ENCODE measurements around the gene CCNC.

CCNC gene, protein sequence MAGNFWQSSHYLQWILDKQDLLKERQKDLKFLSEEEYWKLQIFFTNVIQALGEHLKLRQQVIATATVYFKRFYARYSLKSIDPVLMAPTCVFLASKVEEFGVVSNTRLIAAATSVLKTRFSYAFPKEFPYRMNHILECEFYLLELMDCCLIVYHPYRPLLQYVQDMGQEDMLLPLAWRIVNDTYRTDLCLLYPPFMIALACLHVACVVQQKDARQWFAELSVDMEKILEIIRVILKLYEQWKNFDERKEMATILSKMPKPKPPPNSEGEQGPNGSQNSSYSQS

DNA sequence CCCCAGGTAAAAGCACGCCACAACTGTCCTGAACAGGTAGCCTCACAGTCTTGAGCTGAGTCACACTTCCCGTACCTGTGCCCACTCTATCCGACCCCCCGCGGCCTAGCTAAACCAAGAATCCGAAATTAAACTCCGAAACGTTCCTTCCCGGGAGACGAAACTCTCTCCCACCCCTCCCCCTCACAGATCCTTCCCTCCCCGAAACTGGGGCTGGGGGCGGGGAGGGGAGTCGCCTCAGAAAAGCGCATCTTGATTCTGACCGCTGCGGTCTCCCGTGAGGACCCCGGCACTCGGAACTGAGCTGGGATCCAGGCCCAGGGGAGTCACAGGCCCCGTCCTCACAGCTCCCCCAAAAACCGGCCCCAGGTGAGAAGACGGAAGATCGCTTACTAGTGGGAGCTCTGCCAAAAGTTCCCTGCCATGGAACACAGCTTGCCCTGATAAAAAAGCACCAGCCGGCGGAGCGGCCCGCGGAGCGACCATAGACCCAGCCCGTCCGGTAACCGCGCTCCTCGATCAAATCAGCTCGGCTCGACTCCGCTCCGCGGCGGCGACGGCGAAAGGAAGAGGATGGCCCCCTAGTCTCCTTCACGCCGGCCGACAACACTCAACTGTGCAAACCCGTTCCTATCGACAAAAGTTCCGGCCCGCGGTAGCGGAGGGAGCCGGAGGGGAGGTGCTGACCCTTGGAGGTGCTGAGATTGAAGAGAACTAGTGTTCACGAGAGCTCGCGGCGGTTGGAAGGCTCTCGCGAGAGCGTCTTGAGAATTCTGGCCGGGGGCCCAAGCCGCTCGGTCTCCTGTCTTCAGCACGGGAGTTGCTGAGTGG is at the start of gene CCNC:
TSS of gene CCNC (minus strand) at position 558 of the 831 bp plus-strand sequence. CDS start at position 425, 133 bp downstream.
- DNase-seq = peak; percentile 97

DNA sequence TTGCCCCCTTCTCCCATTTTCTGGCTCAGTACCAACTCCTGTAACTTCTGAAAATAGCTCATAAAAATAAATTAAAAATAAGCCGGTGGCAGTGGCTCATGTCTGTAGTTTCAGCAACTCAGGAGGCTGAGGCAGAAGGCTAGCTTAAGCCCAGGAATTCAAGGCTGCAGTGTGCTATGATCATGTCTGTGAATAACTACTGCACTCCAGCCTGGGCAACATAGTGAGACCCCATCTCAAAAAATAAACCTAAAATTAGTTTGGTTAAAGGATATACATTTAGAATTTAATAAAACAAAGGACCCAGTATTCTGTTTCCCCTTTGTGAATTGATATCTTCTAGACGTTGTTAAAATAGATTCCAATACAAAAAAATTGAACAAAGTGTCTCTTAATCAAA is 48.7 kb upstream of the CCNC start:
- no peak for DNase-seq

DNA sequence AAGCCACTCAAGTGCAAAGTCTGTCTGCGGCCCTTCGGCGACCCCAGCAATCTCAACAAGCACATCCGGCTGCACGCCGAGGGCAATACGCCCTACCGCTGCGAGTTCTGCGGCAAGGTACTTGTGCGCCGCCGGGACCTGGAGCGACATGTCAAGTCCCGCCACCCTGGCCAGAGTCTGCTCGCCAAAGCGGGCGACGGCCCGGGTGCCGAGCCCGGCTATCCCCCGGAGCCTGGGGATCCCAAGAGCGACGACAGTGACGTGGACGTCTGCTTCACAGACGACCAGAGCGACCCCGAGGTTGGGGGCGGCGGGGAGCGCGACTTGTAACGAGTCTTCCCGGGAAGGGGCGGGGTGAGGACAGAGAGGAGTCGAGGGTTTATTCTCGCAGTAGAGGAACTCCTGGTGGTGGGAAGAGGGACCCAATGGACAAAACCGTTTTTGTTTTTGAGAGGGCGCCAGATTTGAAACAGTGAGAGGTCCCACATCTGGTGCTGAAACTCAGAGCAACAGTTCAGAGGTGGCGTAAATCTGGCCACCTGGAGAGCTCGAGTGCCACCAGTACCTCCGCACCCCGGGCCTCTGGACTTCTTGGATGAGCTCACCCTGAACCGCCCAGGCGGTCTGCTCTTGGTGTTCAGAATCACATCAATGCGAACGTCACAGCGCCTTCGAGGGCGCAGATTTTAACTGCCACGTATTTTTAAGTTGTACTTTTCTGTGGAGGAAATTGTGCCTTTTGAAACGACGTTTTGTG is 46.1 kb upstream of the CCNC start:
- peak; percentile 71 for DNase-seq

DNA sequence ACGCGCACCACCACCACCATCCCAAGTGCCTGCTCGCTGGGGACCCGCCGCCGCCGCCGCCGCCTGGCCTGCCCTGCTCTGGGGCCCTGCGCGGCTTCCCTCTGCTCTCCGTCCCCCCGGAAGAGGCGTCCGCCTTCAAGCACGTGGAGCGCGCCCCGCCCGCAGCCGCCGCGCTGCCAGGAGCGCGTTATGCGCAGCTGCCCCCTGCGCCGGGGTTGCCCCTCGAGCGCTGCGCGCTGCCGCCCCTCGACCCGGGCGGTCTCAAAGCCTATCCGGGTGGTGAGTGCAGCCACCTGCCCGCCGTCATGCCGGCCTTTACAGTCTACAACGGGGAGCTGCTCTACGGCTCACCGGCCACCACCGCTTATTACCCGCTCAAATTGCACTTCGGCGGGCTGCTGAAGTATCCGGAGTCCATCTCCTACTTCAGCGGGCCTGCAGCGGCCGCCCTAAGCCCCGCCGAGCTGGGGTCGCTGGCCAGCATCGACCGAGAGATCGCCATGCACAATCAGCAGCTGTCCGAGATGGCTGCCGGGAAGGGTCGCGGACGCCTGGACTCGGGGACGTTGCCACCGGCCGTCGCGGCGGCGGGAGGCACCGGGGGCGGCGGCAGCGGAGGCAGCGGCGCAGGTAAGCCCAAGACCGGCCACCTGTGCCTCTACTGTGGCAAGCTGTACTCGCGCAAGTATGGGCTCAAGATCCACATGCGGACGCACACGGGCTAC is 45.4 kb upstream of the CCNC start:
- peak; percentile 63 for DNase-seq

DNA sequence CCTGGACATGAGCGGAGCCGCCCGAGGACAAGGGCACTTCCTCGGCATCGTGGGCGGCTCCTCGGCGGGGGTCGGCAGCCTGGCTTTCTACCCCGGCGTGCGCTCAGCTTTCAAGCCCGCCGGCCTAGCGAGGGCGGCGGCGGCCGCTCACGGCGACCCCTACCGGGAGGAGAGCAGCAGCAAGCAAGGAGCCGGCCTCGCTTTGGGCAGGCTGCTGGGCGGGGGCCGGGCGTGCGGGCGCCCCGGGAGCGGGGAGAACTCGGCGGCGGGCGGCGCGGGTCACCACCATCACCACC is 44.9 kb upstream of the CCNC start:
- DNase-seq = peak; percentile 63

DNA sequence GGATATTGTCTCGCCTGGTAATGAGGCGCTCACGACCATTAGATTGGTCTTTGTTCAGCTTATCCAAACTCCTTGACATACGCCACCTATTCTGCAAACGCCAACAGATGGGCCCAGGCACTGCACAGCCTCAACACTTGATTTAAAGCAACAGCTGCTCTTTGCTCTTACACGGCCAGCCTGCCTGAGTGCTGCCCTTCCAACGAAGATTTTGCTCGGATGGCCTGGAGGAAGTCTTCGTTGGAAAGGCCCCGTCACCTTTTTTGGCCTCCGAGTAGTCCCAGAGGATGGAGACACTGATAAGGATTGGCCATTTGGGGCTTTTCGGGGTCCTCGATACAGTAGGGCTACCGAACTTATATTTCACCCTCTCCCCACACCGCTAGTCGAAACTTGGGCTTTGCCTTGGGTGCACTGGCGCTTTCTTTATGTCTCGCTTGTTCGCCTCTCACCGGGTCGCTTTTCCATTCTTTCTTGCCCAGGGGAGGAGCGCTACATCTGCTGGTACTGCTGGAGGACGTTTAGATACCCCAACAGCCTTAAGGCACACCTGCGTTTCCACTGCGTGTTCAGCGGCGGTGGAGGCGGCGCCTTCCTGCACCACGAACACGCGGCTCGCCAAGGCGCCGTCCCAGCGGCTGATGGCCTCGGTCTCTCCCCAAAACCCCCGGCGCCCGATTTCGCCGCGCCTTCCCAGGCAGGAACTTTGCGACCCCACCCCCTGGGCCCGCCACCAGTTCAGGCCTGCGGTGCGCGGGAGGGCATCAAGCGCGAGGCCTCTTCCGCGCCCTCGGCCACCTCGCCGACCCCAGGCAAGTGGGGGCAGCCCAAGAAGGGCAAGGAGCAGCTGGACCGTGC is 44.3 kb upstream of the CCNC start:
- DNase-seq = no peak

DNA sequence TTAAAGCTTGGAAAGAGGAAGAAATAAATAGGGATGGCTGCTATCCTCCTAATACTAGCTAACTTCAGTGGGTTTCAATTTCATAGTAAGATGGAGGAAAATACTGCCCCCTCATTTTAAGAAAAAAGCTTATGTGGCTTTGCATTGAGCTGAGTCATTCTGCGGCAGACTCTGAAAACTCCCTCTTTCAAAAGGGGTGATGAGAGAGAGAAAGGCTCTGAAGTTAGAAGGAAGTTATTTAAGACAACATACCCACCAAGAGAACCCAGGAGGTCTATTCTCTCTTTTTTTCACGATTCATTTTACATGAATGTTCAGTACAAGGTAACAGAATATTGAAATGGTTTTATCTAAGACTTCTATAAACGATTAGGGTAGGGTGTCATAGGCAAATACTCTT is 42.7 kb upstream of the CCNC start:
- DNase-seq = no peak

DNA sequence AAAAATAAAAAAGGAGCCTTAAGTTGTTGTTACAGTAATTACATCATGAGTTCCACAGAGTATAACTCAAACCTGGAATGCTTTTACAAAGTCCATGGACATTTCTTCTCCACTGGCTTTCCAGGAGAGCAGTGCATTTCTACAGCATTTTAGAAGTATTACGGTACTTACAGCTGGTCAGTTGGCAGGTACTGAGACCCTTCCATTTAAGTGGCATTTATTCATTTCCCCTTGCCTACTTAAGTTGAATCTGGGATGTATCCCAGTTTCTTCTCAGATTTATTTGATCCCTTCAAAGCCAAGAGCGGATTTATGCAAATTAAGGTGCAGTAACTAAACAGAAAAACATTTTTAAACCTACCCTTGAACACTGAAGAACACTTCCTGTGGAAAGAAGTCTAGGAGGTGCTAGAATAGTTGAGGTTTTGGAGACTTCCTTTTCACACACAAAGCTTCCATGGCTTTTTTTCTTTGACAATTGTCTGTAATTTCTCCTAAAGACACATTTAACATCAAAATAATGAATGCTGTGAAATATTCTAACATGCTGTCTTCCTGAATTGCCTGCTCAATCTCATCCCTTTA is 41.5 kb upstream of the CCNC start:
- DNase-seq = no peak

DNA sequence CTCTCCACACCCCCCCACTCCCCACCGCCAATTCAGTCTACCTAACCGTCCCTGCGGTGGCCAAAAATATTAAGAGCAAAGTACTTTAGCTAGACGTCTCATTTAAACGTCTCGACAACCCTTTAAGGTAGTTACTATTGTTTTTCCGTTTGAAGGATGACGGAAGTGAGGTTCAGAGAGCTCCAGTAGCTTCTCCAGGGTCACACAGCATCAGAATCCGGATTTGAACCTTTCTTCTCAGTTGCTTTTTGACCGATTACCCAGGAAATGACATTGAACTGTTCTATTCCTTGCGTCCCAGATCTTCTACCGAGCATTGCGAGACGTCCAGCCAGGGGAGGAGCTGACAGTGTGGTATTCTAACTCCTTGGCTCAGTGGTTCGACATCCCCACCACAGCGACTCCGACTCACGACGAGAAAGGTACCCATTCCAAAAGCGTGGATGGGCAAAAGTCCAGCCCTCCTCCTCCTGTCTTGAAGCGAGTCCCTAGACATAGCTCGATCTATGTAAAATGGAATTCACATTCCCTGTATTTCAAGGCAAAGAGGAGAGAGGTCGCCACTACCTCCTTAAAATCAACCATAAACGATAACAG is 40.5 kb upstream of the CCNC start:
- DNase-seq = no peak

DNA sequence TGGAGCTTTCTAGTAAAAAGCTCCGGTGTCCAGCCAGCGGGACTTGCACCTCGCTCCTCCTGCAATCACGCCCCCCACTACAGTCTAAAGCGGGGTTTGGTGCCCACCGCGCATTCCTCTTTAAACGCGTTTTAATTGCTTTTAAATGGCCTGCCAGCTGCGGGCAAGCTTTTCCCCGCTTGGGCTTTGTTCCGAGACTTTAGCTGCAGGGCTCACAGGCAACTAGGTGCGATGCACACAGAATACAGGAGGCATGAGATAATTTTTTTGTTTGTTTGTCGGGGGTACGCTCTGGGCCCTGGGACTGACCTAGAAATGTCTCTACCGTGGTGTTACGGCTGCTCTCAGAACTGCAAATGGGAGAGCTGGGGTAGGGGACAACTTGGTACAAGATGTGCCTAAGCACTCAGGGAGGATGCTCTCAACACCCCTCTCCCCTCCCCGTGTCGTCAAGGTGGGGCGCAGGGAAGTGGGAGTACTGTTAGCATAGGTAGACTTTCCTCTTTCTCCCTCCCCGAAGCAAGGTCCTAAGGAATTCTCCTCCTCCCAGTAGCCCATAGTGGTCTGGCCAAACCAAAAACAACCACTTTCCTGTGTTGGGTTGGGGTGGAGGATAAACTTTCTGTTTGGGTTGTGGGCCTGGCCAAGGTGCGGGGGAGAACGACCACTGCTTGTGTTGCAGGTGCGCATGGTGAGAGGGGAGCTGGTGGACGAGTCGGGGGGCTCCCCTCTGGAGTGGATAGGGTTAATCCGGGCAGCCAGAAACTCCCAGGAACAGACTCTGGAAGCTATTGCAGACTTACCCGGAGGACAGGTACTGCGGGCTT is 39.8 kb upstream of the CCNC start:
- no peak for DNase-seq

DNA sequence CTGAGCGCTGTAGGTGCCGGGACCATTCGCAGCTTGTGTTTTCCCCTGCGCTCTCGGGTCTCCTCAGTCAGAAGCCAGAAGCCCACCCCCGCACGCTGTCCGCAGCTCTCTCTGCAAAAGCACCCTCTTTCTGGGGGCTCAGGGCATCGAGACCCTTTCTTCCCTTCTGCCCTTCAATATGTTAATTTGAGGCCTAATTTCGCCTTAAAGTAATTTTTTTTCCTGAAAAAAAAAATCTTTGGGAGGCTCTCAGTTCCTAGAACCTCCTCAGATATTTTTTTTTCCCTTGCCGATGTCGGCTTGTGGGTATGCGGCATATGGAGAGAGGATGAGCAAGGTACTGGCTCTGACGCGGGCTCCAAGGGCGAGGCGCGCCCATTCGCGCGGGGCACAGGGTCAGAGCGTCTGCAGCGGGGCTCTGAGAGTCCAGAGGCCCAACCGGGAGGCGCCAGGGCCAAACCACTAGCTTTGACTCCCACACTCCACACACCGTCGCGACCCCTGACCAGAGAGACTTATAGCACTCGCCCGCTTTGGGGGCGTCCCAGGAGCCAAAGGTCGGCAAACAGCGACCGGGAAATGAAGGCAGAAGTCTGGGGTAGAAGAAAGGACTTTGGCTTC is 39.1 kb upstream of the CCNC start:
- no peak for DNase-seq

DNA sequence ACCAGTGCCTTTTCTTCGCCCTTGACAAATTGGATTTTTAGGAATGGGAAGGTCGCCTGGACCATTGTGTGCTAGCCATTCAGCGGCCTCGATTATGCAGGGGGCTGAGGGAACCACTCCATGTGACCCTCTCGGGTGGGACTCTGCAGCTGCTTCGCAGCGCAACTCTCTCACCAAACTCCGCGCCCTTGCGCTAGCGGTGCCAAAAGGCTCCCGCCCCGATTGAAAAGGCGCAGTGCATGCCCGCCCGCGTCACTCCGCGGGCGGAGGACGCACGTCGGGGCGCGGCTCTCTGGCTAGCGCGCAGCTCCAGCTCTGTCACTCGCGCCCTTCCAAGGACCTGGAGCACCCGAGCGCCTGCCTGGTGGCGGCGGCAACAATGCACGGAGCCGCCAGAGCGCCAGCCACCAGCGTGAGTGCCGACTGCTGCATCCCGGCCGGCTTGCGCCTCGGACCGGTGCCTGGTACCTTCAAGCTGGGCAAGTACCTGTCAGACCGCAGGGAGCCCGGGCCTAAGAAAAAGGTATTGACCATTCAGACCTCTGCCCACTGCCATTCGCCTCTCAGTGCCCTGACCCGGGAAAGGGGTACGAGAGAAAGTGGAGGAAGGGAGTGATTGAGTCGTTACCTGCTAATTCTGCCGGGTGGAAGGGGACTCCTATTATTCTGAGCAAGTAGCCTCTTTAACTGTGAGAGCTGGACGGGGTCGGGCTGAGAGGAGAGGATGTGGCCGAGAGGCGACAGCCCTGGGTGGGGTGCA is 38.4 kb upstream of the CCNC start, which contains the start of gene PRDM13:
TSS of gene PRDM13 (plus strand) at position 178 of the 760 bp plus-strand sequence. CDS start at position 380, 202 bp downstream.
- no peak for DNase-seq

DNA sequence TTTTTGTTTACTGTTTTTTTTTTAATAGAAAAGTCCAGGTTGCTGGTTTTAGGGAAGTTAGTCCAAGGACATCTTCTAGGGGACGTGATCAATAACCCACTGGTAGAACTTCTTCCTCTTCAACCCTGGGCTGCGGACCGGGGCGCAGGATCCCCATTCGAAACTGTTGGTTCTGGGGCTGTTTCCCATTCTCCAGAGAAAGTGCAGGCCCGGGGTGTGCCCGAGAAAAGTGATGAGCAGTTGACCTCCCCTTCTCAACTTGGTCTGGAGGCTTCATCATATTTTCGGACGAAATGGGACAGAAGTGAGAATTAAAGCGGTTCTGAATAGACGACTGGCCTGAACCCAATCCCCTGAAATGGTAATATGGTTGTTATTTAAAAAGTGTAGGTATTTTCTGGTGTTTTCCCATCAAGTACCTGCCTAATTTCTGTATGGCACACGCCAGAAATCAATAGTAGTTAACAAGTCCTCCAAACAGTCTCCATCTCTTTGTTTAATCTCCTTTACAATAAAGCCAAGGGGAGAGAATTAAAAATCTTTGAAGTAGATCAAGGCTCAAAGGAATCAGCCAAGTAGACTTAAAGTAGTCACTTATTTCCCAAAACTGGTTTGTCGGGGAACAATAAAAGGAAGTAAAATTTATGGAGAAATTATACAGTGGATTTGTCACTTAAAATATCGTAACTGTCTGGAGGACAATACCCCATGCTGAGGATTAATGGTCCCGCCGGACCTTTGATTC is 37.6 kb upstream of the CCNC start:
- DNase-seq = no peak

DNA sequence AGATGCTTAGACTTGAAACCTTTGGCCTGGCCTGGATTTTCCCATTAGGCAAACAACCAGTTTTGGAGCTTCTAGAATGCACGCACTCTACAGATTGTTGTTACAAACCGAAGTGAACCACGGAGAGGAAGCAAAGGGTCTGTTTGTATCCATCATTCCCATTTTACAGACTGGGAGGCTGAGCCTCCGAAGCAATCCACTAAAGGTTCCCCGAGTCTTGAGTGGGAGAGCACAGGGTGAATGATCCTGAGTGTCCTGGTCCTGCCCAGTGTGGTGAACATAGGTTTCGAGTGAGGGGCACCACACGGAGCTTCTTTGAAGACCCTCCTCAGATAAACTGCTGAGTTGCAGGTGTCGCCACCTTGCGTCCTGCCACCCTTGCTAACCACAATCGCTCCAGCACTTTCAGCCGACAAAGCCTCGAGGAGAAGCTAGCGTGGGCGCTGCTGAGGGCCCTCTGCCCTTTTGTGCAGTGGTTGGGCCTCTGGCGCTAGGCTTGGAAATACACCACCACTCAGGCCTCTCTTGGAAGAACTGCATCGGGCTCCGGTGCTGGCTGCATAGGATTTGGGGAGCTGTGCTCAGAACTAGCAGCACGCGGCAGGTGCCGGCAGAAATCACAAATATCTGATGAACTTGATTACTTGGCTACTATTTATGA is 36.7 kb upstream of the CCNC start:
- DNase-seq = no peak

DNA sequence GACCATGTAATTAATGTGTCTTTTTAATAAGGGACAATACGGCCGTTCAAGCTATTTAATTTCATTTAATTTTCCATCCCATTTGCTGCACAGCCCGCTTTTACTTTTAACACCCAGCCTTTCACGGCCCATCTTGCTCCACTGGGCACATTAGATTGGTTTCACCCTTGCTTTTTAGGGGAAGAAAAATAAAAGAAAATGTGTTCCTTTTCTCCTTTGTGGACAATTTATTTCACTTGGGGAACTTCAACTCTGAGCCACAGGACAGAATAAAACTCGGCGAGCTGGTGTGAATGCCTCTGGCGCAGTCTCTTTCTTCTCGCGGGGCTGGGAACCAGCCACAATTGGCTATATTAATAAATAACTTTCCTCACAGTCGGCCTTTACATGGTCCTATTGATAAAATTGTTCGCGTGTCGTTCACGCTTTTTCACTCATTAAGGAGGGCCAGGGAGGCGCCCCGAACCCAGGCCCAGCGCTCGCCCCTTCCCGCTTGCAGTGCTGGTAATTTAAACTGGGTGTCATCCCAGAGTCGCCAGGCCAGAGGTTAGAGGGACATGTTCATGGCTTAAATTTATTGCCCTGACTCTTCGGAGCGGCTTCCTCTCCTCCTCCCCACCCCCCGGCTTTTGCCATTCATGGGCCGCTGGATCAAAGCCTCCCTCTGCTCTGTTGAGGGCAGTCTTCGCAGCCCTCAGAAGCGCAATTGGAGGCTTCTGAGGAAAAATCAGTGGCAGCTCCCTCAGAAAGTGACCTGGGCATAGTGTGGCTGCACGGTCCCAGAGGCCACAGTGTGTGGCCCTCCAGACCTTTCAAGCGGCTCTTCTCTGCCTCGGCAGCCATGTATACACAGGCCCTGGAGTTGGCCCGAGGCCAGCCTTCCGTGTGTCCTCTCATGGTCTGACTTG is 36.0 kb upstream of the CCNC start:
- no peak for DNase-seq

DNA sequence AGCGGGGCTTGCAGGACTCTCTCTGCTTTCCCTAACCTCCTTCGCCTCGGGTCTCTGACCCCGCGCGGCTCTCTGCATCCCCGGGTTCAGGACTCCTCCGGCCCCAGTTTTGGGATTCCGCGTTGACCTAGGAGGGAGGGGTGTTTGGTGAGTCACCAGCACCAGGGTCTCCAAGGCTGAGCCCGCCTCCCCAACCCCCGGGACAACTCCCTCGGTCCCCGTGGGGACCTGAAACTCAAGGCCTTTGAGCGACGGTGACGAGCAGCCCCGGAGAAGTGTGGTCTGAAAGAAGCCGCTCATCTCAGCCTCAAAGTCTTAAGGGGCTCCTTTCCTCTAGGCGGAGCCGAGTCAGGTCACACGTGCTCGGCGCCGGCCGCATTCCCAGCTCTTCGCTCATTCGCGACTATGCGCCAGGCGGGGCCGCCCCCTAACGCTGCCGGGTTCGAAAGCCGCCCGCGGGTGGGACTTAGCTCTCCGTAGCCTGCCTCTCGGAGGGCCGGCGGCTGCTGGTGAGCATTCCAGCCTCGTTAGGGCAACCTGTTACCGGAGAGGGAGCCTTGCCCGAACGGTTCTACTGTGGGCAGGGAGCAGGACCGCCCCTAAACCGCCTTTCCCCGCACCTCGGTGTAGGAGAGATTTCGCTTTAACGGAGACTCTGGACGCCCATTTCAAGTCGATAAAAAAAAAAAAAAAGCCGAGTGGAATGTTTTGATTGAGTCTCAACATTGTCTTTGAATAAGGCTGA is 35.1 kb upstream of the CCNC start:
- peak; percentile 44 for DNase-seq
